AG09309 (cell line): ENCODE data around the gene SYNE3.

Experiments used
- DNase-seq: peaks from one replicate; pipeline ENCODE4 v3.0.0-alpha.2; 2010; ENCODE audit warnings: low read depth
- H3K4me3 ChIP-seq: 2 replicates; pipeline ENCODE4 v1.5.1; 2011; ENCODE audit warnings: mild to moderate bottlenecking, low read depth, low read length, moderate library complexity; ENCODE audit not compliant: control insufficient read depth
- CTCF ChIP-seq: IDR thresholded peaks from 2 replicates; pipeline ENCODE4 v1.5.1; 2011; ENCODE audit warnings: mild to moderate bottlenecking, low read depth, low read length, inconsistent platforms; ENCODE audit not compliant: insufficient read depth, control insufficient read depth; ENCODE audit errors: missing control alignments

SYNE3 gene

GRCh38 chr14:95547626-95548327 lies 31.3 kb upstream of the SYNE3 start:
- TF ChIP-seq CTCF = no peak
- H3K4me3 ChIP-seq = no peak overlapping the region
- no peak for DNase-seq

GRCh38 chr14:95547272-95547625 lies 30.8 kb upstream of the SYNE3 start:
- DNase-seq = no peak
- no peak overlapping the region for H3K4me3 ChIP-seq
- TF ChIP-seq CTCF = no peak

GRCh38 chr14:95545515-95546168 lies 29.2 kb upstream of the SYNE3 start:
- H3K4me3 ChIP-seq = no peak overlapping the region
- DNase-seq = peak; percentile 32
- TF ChIP-seq CTCF = no peak

- no peak for TF ChIP-seq CTCF
- H3K4me3 ChIP-seq = no peak overlapping the region
- no peak for DNase-seq
Measured at GRCh38 chr14:95544588-95544987, 28.1 kb upstream of the SYNE3 start.

- DNase-seq = no peak
- no peak overlapping the region for H3K4me3 ChIP-seq
- TF ChIP-seq CTCF = no peak
Measured at GRCh38 chr14:95543021-95543420, 26.6 kb upstream of the SYNE3 start.

- TF ChIP-seq CTCF = no peak
- no peak overlapping the region for H3K4me3 ChIP-seq
- DNase-seq = no peak
Measured at GRCh38 chr14:95541932-95542930, 25.8 kb upstream of the SYNE3 start.
